CD4-positive, alpha-beta memory T cell (primary cell): Measurements from ENCODE around the gene TBPL1. TPM values are rescaled to one million over a fixed set of nuclear protein-coding genes. Genes with fewer than 3 reads are reported as not detected.
"Not testable (repeated sequence)": the region's sequence is repeated elsewhere in the genome, so short reads cannot be mapped to it uniquely, and the experiment has no call there.

Experiments used
- CTCF ChIA-PET: fragments of 350-600 bp; sonication (Branson Sonifier 250); formaldehyde crosslinking; loops from one replicate; lab custom pipeline; 2021; ENCODE audit warnings: inconsistent platforms; ENCODE audit not compliant: partially characterized antibody; lab: Charles Lee
- POLR2A ChIA-PET: fragments of 350-600 bp; sonication (Branson Sonifier 250); formaldehyde crosslinking; loops from one replicate; lab custom pipeline; 2021; ENCODE audit not compliant: partially characterized antibody; lab: Charles Lee
- DNase-seq, 5 donors: peaks; one replicate each; pipeline versions ENCODE4 v3.0.0 to v3.0.0-alpha.2; 2020 to 2022; ENCODE audit warnings: mixed read lengths in 1 of 5
- H3K27ac ChIP-seq: one replicate; pipeline ENCODE4 v1.7.0; 2013; ENCODE audit warnings: low read depth, low read length
- H3K27me3 ChIP-seq: 2 replicates; pipeline ENCODE4 v1.7.0; 2013; ENCODE audit warnings: mild to moderate bottlenecking, low read length, moderate library complexity; ENCODE audit not compliant: insufficient read depth
- H3K36me3 ChIP-seq: 2 replicates; pipeline ENCODE4 v1.7.0; 2013; ENCODE audit warnings: mild to moderate bottlenecking, low read length, moderate library complexity; ENCODE audit not compliant: insufficient read depth
- H3K4me1 ChIP-seq: 2 replicates; pipeline ENCODE4 v1.7.0; 2013; ENCODE audit warnings: mild to moderate bottlenecking, low read length, moderate library complexity; ENCODE audit not compliant: insufficient read depth
- H3K4me3 ChIP-seq, 2 donors: one replicate each; pipeline ENCODE4 v1.7.0; 2013; ENCODE audit warnings: low read length in 2 of 2, mild to moderate bottlenecking in 1 of 2
- H3K9me3 ChIP-seq, 2 donors: one replicate each; pipeline ENCODE4 v1.7.0; 2013; ENCODE audit warnings: low read length in 2 of 2, control low read depth in 1 of 2; ENCODE audit not compliant: control insufficient read depth in 1 of 2
- H3K27ac Mint-ChIP-seq, 7 donors: one replicate each; pipeline ENCODE4 v1.8.0; 2020 to 2021; ENCODE audit warnings: mixed read lengths in 7 of 7, mild to moderate bottlenecking in 6 of 7, inconsistent platforms in 3 of 7, moderate library complexity in 3 of 7
- H3K27me3 Mint-ChIP-seq, 2 donors: one replicate each; pipeline ENCODE4 v1.8.0; 2020 to 2021; ENCODE audit warnings: mixed read lengths in 2 of 2
- H3K36me3 Mint-ChIP-seq, 2 donors: one replicate each; pipeline ENCODE4 v1.8.0; 2020 to 2021; ENCODE audit warnings: mixed read lengths in 2 of 2, inconsistent platforms in 1 of 2, mild to moderate bottlenecking in 1 of 2
- H3K4me1 Mint-ChIP-seq, 4 donors: one replicate each; pipeline ENCODE4 v1.8.0; 2020 to 2021; ENCODE audit warnings: mixed read lengths in 4 of 4, mild to moderate bottlenecking in 1 of 4
- H3K4me3 Mint-ChIP-seq, 8 donors: one replicate each; pipeline ENCODE4 v1.8.0; 2020 to 2021; ENCODE audit warnings: mixed read lengths in 8 of 8, mild to moderate bottlenecking in 7 of 8, moderate library complexity in 6 of 8, inconsistent platforms in 3 of 8
- H3K9me3 Mint-ChIP-seq, 8 donors: one replicate each; pipeline ENCODE4 v1.8.0; 2020 to 2021; ENCODE audit warnings: mixed read lengths in 8 of 8, mild to moderate bottlenecking in 5 of 8, inconsistent platforms in 3 of 8, moderate library complexity in 1 of 8
- intact Hi-C: fragments of 100-400 bp; cut with micrococcal nuclease; formaldehyde crosslinking; loops from one replicate; pipeline ENCODE4 v1.15.1; 2023
- polyA plus RNA-seq, 2 donors: library from polyadenylated mRNA; unstranded; fragments of 300-500 nt; fragmentation: Illumina TruSeq; gene quantifications; one replicate each; pipeline ENCODE4 v1.2.3, GENCODE V29; 2021
- total RNA-seq, 2 experiments: library from RNA; stranded (reverse); gene quantifications; one replicate each; pipeline ENCODE4 v1.2.3, GENCODE V29; 2021

TBPL1 gene
- total and polyA plus RNA-seq, 4 experiments from 2014 or later: 34.8 to 77.2 (median 47.2) TPM

- H3K36me3 Mint-ChIP-seq: no peaks in the 10 kb centered on the region
- Histone ChIP-seq H3K4me1 (no peaks in the 10 kb centered on the region), H3K9me3 (no peaks in the 10 kb centered on the region), H3K27ac (no peak overlapping the region), H3K27me3 (no peaks in the 10 kb centered on the region), H3K4me3 (no peak overlapping the region), H3K36me3 (no peaks in the 10 kb centered on the region)
- CTCF ChIA-PET: interaction anchor here (1.4 to 10.1 kb wide), 2 partner anchors 13 to 180 kb away, joined by 4 to 281 read pairs; no protein-coding TSS in a partner anchor
- no peak overlapping the region for H3K27ac Mint-ChIP-seq
- POLR2A ChIA-PET: no interaction called here
- H3K9me3 Mint-ChIP-seq: no peaks in the 10 kb centered on the region
- DNase-seq: no peak
- intact Hi-C loops: no loop called here
- H3K27me3 Mint-ChIP-seq: peaks cover 2 to 11% of the 10 kb centered on the region in 2 donors
- peaks cover 0 to 4% (median 2%) of the 10 kb centered on the region in 4 donors for H3K4me1 Mint-ChIP-seq
- no peak overlapping the region for H3K4me3 Mint-ChIP-seq
Observed at GRCh38 chr6:133919362-133919761, 33.7 kb upstream of the TBPL1 start.

GRCh38 chr6:133921249-133921859 is 31.7 kb upstream of the TBPL1 start:
- intact Hi-C loops: no loop called here
- ChIA-PET CTCF (interaction anchor here (0.6 to 10.1 kb wide), 18 partner anchors 8 to 1391 kb away, joined by 3 to 281 read pairs (median 3); no protein-coding TSS in a partner anchor), POLR2A (no interaction called here)
- Histone ChIP-seq H3K27me3 (no peaks in the 10 kb centered on the region), H3K36me3 (no peaks in the 10 kb centered on the region), H3K4me1 (no peaks in the 10 kb centered on the region), H3K4me3 (no peak overlapping the region), H3K9me3 (no peaks in the 10 kb centered on the region), H3K27ac (no peak overlapping the region)
- H3K4me1 Mint-ChIP-seq: peaks cover 0 to 4% (median 2%) of the 10 kb centered on the region in 4 donors
- no peaks in the 10 kb centered on the region for H3K36me3 Mint-ChIP-seq
- no peak overlapping the region for H3K4me3 Mint-ChIP-seq
- peak; percentile 54 to 69 (median 60) for DNase-seq
- no peak overlapping the region for H3K27ac Mint-ChIP-seq
- peaks cover 4 to 11% of the 10 kb centered on the region in 2 donors for H3K27me3 Mint-ChIP-seq
- H3K9me3 Mint-ChIP-seq: no peaks in the 10 kb centered on the region

GRCh38 chr6:133923938-133924593 is 29.0 kb upstream of the TBPL1 start:
- H3K9me3 ChIP-seq: no peaks in the 10 kb centered on the region
- ChIA-PET POLR2A (interaction anchor here (0.6 to 1.8 kb wide), 6 partner anchors 28 to 174 kb away, joined by 3 to 8 read pairs (median 3); partner anchors contain the start of gene TBPL1), CTCF (interaction anchor here (0.5 to 10.1 kb wide), 44 partner anchors 8 to 1411 kb away, joined by 3 to 281 read pairs (median 6); partner anchors contain the start of genes STX7 and TBPL1)
- Mint-ChIP-seq H3K27me3 (peaks cover 15 to 21% of the 10 kb centered on the region in 2 donors), H3K27ac (no peak overlapping the region), H3K4me3 (no peak overlapping the region), H3K4me1 (no peaks in the 10 kb centered on the region), H3K9me3 (no peaks in the 10 kb centered on the region), H3K36me3 (no peaks in the 10 kb centered on the region)
- H3K27me3 ChIP-seq: no peaks in the 10 kb centered on the region
- H3K36me3 ChIP-seq: no peaks in the 10 kb centered on the region
- intact Hi-C loops: loop anchor here (1.0 kb wide), 4 partner anchors 28 to 173 kb away; no protein-coding TSS in a partner anchor
- no peak overlapping the region for H3K27ac ChIP-seq
- no peak overlapping the region for H3K4me3 ChIP-seq
- peak; percentile 56 to 62 (median 57) for DNase-seq
- H3K4me1 ChIP-seq: no peaks in the 10 kb centered on the region

- H3K4me1 ChIP-seq, H3K4me3 Mint-ChIP-seq, POLR2A ChIA-PET, H3K9me3 ChIP-seq, H3K4me1 Mint-ChIP-seq, H3K27ac ChIP-seq, H3K27me3 ChIP-seq, H3K4me3 ChIP-seq, CTCF ChIA-PET, DNase-seq, intact Hi-C loops, H3K36me3 ChIP-seq: not testable (repeated sequence)
- Mint-ChIP-seq H3K27ac (peak overlapping the region in 1 of 7 donors; percentile 36), H3K27me3 (peaks cover 28 to 37% of the 10 kb centered on the region in 2 donors), H3K36me3 (peaks cover 8 to 13% of the 10 kb centered on the region in 2 donors), H3K9me3 (peaks cover 2 to 27% (median 13%) of the 10 kb centered on the region in 8 donors)
Observed at GRCh38 chr6:133931221-133931620, 21.8 kb upstream of the TBPL1 start.

GRCh38 chr6:133936352-133936751 is 16.7 kb upstream of the TBPL1 start:
- H3K4me3 ChIP-seq, H3K27ac ChIP-seq, H3K27me3 ChIP-seq, H3K27ac Mint-ChIP-seq, DNase-seq, intact Hi-C loops, H3K4me3 Mint-ChIP-seq, H3K9me3 ChIP-seq, POLR2A ChIA-PET, H3K36me3 ChIP-seq, H3K4me1 Mint-ChIP-seq, H3K4me1 ChIP-seq: not testable (repeated sequence)
- peaks cover 2 to 26% (median 13%) of the 10 kb centered on the region in 8 donors for H3K9me3 Mint-ChIP-seq
- CTCF ChIA-PET: interaction anchor here (1.9 kb wide), 1 partner anchor 20 kb away, joined by 7 read pairs; no protein-coding TSS in a partner anchor
- H3K27me3 Mint-ChIP-seq: peaks cover 19 to 34% of the 10 kb centered on the region in 2 donors
- H3K36me3 Mint-ChIP-seq: peaks cover 8 to 13% of the 10 kb centered on the region in 2 donors

GRCh38 chr6:133937909-133938308 is 15.1 kb upstream of the TBPL1 start:
- no peak for DNase-seq
- POLR2A ChIA-PET: no interaction called here
- H3K4me3 ChIP-seq: no peak overlapping the region
- no peaks in the 10 kb centered on the region for H3K36me3 ChIP-seq
- H3K27me3 ChIP-seq: no peaks in the 10 kb centered on the region
- H3K9me3 ChIP-seq: no peaks in the 10 kb centered on the region
- Mint-ChIP-seq H3K4me1 (peaks cover 0 to 4% (median 2%) of the 10 kb centered on the region in 4 donors), H3K9me3 (peaks cover 0 to 20% (median 11%) of the 10 kb centered on the region in 8 donors), H3K36me3 (peaks cover 6 to 11% of the 10 kb centered on the region in 2 donors), H3K27ac (no peak overlapping the region), H3K27me3 (peaks cover 10 to 24% of the 10 kb centered on the region in 2 donors), H3K4me3 (no peak overlapping the region)
- intact Hi-C loops: no loop called here
- CTCF ChIA-PET: interaction anchor here (1.4 to 2.2 kb wide), 5 partner anchors 13 to 35 kb away, joined by 4 to 13 read pairs (median 5); no protein-coding TSS in a partner anchor
- no peak overlapping the region for H3K27ac ChIP-seq
- H3K4me1 ChIP-seq: no peaks in the 10 kb centered on the region

- ChIA-PET CTCF (interaction anchor here (1.4 to 2.2 kb wide), 3 partner anchors 14 to 32 kb away, joined by 4 to 13 read pairs (median 5); no protein-coding TSS in a partner anchor), POLR2A (no interaction called here)
- Mint-ChIP-seq H3K4me1 (peaks cover 0 to 4% (median 2%) of the 10 kb centered on the region in 4 donors), H3K36me3 (peaks cover 2 to 4% of the 10 kb centered on the region in 2 donors), H3K27ac (no peak overlapping the region), H3K27me3 (peaks cover 7 to 18% of the 10 kb centered on the region in 2 donors), H3K4me3 (no peak overlapping the region), H3K9me3 (peaks cover 0 to 15% (median 7%) of the 10 kb centered on the region in 8 donors)
- Histone ChIP-seq H3K36me3 (no peaks in the 10 kb centered on the region), H3K9me3 (no peaks in the 10 kb centered on the region), H3K27ac (no peak overlapping the region), H3K4me1 (no peaks in the 10 kb centered on the region), H3K4me3 (no peak overlapping the region), H3K27me3 (no peaks in the 10 kb centered on the region)
- intact Hi-C loops: no loop called here
- DNase-seq: no peak
Observed at GRCh38 chr6:133938533-133938932, 14.5 kb upstream of the TBPL1 start.
